ENCODE results near the gene SH3BP5.

SH3BP5 gene

DNA sequence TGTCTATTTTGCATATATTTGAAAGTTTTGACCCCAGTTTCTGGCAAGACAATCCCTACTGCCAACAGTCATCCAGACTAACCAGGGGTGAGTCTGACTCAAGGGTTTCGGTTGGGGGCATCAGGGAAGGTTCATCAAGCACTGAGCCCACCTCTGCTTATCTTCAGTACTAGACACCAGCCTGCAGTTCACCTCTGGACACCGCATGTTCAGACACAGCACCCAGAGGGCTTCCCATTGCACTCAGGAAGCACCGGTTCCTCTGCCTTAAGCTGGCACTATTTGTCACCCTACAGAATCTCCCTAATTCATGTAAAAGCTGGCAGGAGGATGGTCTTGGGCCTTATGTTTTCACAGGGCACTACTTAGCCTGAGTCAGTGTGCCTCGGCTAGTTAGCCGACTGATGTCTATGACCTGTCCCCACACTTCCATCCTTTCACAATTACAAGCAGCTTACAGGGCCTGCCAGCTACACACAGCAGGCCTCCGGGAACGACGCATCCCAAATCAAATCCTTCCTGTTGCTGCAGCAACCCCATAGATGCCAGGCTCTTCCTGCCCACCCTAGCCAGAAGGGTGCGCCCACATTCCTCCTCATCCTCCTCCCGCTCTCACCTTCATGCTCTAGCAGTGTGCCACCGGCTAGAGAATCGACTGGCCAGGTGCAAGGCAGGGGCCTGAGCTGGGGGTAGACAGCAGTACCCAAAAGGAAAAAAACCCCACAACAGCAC lies 52.5 kb downstream of the SH3BP5 start:
- H3K27ac ChIP-seq (ENCODE audit: low read depth in 2 of 2, low read length in 2 of 2), result no peak overlapping the region
- H3K9ac ChIP-seq (ENCODE audit: low read depth in 1 of 2, low read length in 2 of 2), result no peak overlapping the region
- H3K36me3 ChIP-seq (ENCODE audit: control insufficient read depth in 2 of 2, insufficient read depth in 2 of 2, low read length in 2 of 2), result no peaks in the 10 kb centered on the region
- no peaks in the 10 kb centered on the region for H3K9me3 ChIP-seq (ENCODE audit: control insufficient read depth in 2 of 2, low read length in 2 of 2)
- H3K27me3 ChIP-seq (ENCODE audit: control insufficient read depth in 2 of 2, insufficient read depth in 2 of 2, low read length in 2 of 2), result no peaks in the 10 kb centered on the region
- H3K4me3 ChIP-seq (ENCODE audit: low read length in 2 of 2), result no peak overlapping the region
- H3K4me1 ChIP-seq (ENCODE audit: control insufficient read depth in 2 of 2, insufficient read depth in 2 of 2, low read length in 2 of 2), result peaks cover 0 to 9% of the 10 kb centered on the region in 2 donors

GRCh38 chr3:15279205-15279604 lies 53.2 kb downstream of the SH3BP5 start:
- Histone ChIP-seq H3K4me3 (ENCODE audit: low read length in 2 of 2) (no peak overlapping the region), H3K9me3 (ENCODE audit: control insufficient read depth in 2 of 2, low read length in 2 of 2) (no peaks in the 10 kb centered on the region), H3K27ac (ENCODE audit: low read depth in 2 of 2, low read length in 2 of 2) (no peak overlapping the region), H3K36me3 (ENCODE audit: control insufficient read depth in 2 of 2, insufficient read depth in 2 of 2, low read length in 2 of 2) (no peaks in the 10 kb centered on the region), H3K9ac (ENCODE audit: low read depth in 1 of 2, low read length in 2 of 2) (no peak overlapping the region), H3K4me1 (ENCODE audit: control insufficient read depth in 2 of 2, insufficient read depth in 2 of 2, low read length in 2 of 2) (peaks cover 0 to 5% of the 10 kb centered on the region in 2 donors), H3K27me3 (ENCODE audit: control insufficient read depth in 2 of 2, insufficient read depth in 2 of 2, low read length in 2 of 2) (no peaks in the 10 kb centered on the region)

DNA sequence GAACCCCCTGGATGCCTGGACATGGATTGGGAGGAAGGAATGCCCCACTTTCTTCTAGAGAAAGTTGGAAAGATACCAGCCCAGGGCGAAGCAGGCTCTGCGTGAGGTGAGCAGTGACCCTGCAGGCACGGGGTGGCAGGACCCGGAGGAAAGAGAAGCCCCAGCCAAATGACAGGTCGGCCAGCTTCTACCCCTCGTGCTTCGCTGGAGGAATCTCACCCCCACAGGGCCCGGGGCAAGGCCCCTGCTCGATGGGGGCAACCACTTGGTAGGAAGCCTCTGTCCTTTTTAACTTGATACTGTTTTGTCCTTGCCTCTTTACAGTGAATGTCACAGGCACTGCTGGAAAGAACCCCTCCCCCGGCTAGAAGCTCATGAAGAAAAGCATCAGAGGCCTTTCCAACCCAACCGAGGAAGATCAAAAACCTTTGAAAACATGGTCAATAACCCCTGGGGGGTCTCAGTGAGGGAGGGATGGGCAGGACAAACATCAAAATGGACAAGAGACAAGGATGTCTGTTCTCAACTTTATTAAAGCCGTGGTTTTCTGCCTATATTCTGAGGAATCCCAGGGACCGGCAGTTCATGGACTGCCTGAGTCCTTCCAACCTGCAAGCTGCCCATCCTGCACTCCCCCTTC lies 54.4 kb downstream of the SH3BP5 start:
- Histone ChIP-seq H3K27ac (ENCODE audit: low read depth in 2 of 2, low read length in 2 of 2) (no peak overlapping the region), H3K27me3 (ENCODE audit: control insufficient read depth in 2 of 2, insufficient read depth in 2 of 2, low read length in 2 of 2) (no peaks in the 10 kb centered on the region), H3K9ac (ENCODE audit: low read depth in 1 of 2, low read length in 2 of 2) (no peak overlapping the region), H3K4me3 (ENCODE audit: low read length in 2 of 2) (no peak overlapping the region), H3K9me3 (ENCODE audit: control insufficient read depth in 2 of 2, low read length in 2 of 2) (no peaks in the 10 kb centered on the region), H3K36me3 (ENCODE audit: control insufficient read depth in 2 of 2, insufficient read depth in 2 of 2, low read length in 2 of 2) (no peaks in the 10 kb centered on the region), H3K4me1 (ENCODE audit: control insufficient read depth in 2 of 2, insufficient read depth in 2 of 2, low read length in 2 of 2) (peaks cover 0 to 3% of the 10 kb centered on the region in 2 donors)

GRCh38 chr3:15276028-15276724 lies 56.2 kb downstream of the SH3BP5 start:
- Histone ChIP-seq H3K9me3 (ENCODE audit: control insufficient read depth in 2 of 2, low read length in 2 of 2) (no peaks in the 10 kb centered on the region), H3K4me1 (ENCODE audit: control insufficient read depth in 2 of 2, insufficient read depth in 2 of 2, low read length in 2 of 2) (peaks cover 0 to 3% of the 10 kb centered on the region in 2 donors), H3K36me3 (ENCODE audit: control insufficient read depth in 2 of 2, insufficient read depth in 2 of 2, low read length in 2 of 2) (no peaks in the 10 kb centered on the region), H3K27ac (ENCODE audit: low read depth in 2 of 2, low read length in 2 of 2) (no peak overlapping the region), H3K27me3 (ENCODE audit: control insufficient read depth in 2 of 2, insufficient read depth in 2 of 2, low read length in 2 of 2) (no peaks in the 10 kb centered on the region), H3K4me3 (ENCODE audit: low read length in 2 of 2) (no peak overlapping the region), H3K9ac (ENCODE audit: low read depth in 1 of 2, low read length in 2 of 2) (no peak overlapping the region)

- H3K9ac ChIP-seq (ENCODE audit: low read depth in 1 of 2, low read length in 2 of 2), result no peak overlapping the region
- no peak overlapping the region for H3K4me3 ChIP-seq (ENCODE audit: low read length in 2 of 2)
- no peaks in the 10 kb centered on the region for H3K36me3 ChIP-seq (ENCODE audit: control insufficient read depth in 2 of 2, insufficient read depth in 2 of 2, low read length in 2 of 2)
- H3K9me3 ChIP-seq (ENCODE audit: control insufficient read depth in 2 of 2, low read length in 2 of 2), result no peaks in the 10 kb centered on the region
- H3K27me3 ChIP-seq (ENCODE audit: control insufficient read depth in 2 of 2, insufficient read depth in 2 of 2, low read length in 2 of 2), result no peaks in the 10 kb centered on the region
- H3K4me1 ChIP-seq (ENCODE audit: control insufficient read depth in 2 of 2, insufficient read depth in 2 of 2, low read length in 2 of 2), result peaks cover 11 to 20% of the 10 kb centered on the region in 2 donors
- H3K27ac ChIP-seq (ENCODE audit: low read depth in 2 of 2, low read length in 2 of 2), result peak overlapping the region in 1 of 2 donors; percentile 13
Measured at GRCh38 chr3:15273227-15273626, 59.2 kb downstream of the SH3BP5 start.

GRCh38 chr3:15272426-15273196 lies 59.8 kb downstream of the SH3BP5 start:
- Histone ChIP-seq H3K27ac (ENCODE audit: low read depth in 2 of 2, low read length in 2 of 2) (peak overlapping the region; percentile 17 to 52), H3K4me1 (ENCODE audit: control insufficient read depth in 2 of 2, insufficient read depth in 2 of 2, low read length in 2 of 2) (peaks cover 14 to 23% of the 10 kb centered on the region in 2 donors), H3K36me3 (ENCODE audit: control insufficient read depth in 2 of 2, insufficient read depth in 2 of 2, low read length in 2 of 2) (no peaks in the 10 kb centered on the region), H3K9me3 (ENCODE audit: control insufficient read depth in 2 of 2, low read length in 2 of 2) (no peaks in the 10 kb centered on the region), H3K9ac (ENCODE audit: low read depth in 1 of 2, low read length in 2 of 2) (no peak overlapping the region), H3K4me3 (ENCODE audit: low read length in 2 of 2) (no peak overlapping the region), H3K27me3 (ENCODE audit: control insufficient read depth in 2 of 2, insufficient read depth in 2 of 2, low read length in 2 of 2) (no peaks in the 10 kb centered on the region)

- Histone ChIP-seq H3K4me3 (ENCODE audit: low read length in 2 of 2) (no peak overlapping the region), H3K9ac (ENCODE audit: low read depth in 1 of 2, low read length in 2 of 2) (no peak overlapping the region), H3K27me3 (ENCODE audit: control insufficient read depth in 2 of 2, insufficient read depth in 2 of 2, low read length in 2 of 2) (no peaks in the 10 kb centered on the region), H3K9me3 (ENCODE audit: control insufficient read depth in 2 of 2, low read length in 2 of 2) (no peaks in the 10 kb centered on the region), H3K4me1 (ENCODE audit: control insufficient read depth in 2 of 2, insufficient read depth in 2 of 2, low read length in 2 of 2) (peaks cover 14 to 23% of the 10 kb centered on the region in 2 donors), H3K27ac (ENCODE audit: low read depth in 2 of 2, low read length in 2 of 2) (peak overlapping the region; percentile 17 to 52), H3K36me3 (ENCODE audit: control insufficient read depth in 2 of 2, insufficient read depth in 2 of 2, low read length in 2 of 2) (no peaks in the 10 kb centered on the region)
Measured at GRCh38 chr3:15271785-15272381, 60.5 kb downstream of the SH3BP5 start.

DNA sequence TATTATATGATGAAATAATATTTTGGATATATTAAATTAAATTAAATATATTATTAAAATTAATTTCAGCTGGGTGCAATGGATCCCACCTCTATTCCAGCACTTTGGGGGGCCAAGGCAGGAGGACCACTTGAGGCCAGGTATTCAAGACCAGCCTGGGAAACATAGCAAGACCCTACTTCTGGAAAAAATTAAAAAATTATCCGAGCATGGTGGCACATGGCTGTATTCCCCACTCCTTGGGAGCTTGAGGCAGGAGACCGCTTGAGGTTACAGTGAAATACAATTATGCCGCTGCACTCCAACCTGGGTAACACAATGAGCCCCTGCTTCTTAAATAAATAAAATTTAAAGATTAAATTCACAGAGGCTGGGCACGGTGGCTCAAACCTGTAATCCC lies 61.4 kb downstream of the SH3BP5 start:
- H3K27me3 ChIP-seq (ENCODE audit: control insufficient read depth in 2 of 2, insufficient read depth in 2 of 2, low read length in 2 of 2), result no peaks in the 10 kb centered on the region
- no peak overlapping the region for H3K9ac ChIP-seq (ENCODE audit: low read depth in 1 of 2, low read length in 2 of 2)
- H3K36me3 ChIP-seq (ENCODE audit: control insufficient read depth in 2 of 2, insufficient read depth in 2 of 2, low read length in 2 of 2), result no peaks in the 10 kb centered on the region
- no peak overlapping the region for H3K4me3 ChIP-seq (ENCODE audit: low read length in 2 of 2)
- H3K27ac ChIP-seq (ENCODE audit: low read depth in 2 of 2, low read length in 2 of 2), result no peak overlapping the region
- no peaks in the 10 kb centered on the region for H3K9me3 ChIP-seq (ENCODE audit: control insufficient read depth in 2 of 2, low read length in 2 of 2)
- H3K4me1 ChIP-seq (ENCODE audit: control insufficient read depth in 2 of 2, insufficient read depth in 2 of 2, low read length in 2 of 2), result peaks cover 14 to 23% of the 10 kb centered on the region in 2 donors

- Histone ChIP-seq H3K27me3 (ENCODE audit: control insufficient read depth in 2 of 2, insufficient read depth in 2 of 2, low read length in 2 of 2) (no peaks in the 10 kb centered on the region), H3K4me1 (ENCODE audit: control insufficient read depth in 2 of 2, insufficient read depth in 2 of 2, low read length in 2 of 2) (peaks cover 17 to 23% of the 10 kb centered on the region in 2 donors), H3K9ac (ENCODE audit: low read depth in 1 of 2, low read length in 2 of 2) (no peak overlapping the region), H3K4me3 (ENCODE audit: low read length in 2 of 2) (peak overlapping the region in 1 of 2 donors; percentile 45), H3K9me3 (ENCODE audit: control insufficient read depth in 2 of 2, low read length in 2 of 2) (no peaks in the 10 kb centered on the region), H3K27ac (ENCODE audit: low read depth in 2 of 2, low read length in 2 of 2) (peak overlapping the region; percentile 2 to 23), H3K36me3 (ENCODE audit: control insufficient read depth in 2 of 2, insufficient read depth in 2 of 2, low read length in 2 of 2) (no peaks in the 10 kb centered on the region)
Measured at GRCh38 chr3:15269091-15269989, 63.0 kb downstream of the SH3BP5 start.

Data from mucosa of rectum (tissue), 2 donors.